Measurements from ENCODE around the gene UBR7.

GRCh38 chr14:93171376-93171775 is 35.7 kb upstream of the UBR7 start:
- TF ChIP-seq EZH2 (IDR thresholded peaks at IDR 0.05; ENCODE audit: insufficient read depth, low read length), result no peak
- TF ChIP-seq CTCF (IDR thresholded peaks at IDR 0.05; ENCODE audit: insufficient read depth, low read depth, low read length), result no peak
